Naive thymus-derived CD4-positive, alpha-beta T cell (primary cell): Measurements from ENCODE around the gene LRRC46. TPM values are rescaled to one million over a fixed set of nuclear protein-coding genes. Genes with fewer than 3 reads are reported as not detected.

Experiments
- ATAC-seq: fragments of 150-1000 bp; cut with Tn5 transposase; 2 replicates; pipeline ENCODE4 v1.10.0; 2021; ENCODE audit warnings: mild to moderate bottlenecking, moderate library complexity
- CTCF ChIA-PET: fragments of 350-600 bp; sonication (Branson Sonifier 250); formaldehyde crosslinking; loops from one replicate; lab custom pipeline; 2021; ENCODE audit warnings: antibody characterized with exemption; lab: Charles Lee
- POLR2A ChIA-PET: fragments of 350-600 bp; sonication (Branson Sonifier 250); formaldehyde crosslinking; loops from one replicate; lab custom pipeline; 2021; ENCODE audit warnings: antibody characterized with exemption, inconsistent platforms; lab: Charles Lee
- DNase-seq, 9 donors: peaks; one replicate each; pipeline versions ENCODE4 v3.0.0 to v3.0.0-alpha.2; 2020 to 2022; ENCODE audit warnings: mixed read lengths in 1 of 9
- H3K27ac ChIP-seq: one replicate; pipeline ENCODE4 v1.7.0; 2013; ENCODE audit warnings: mild to moderate bottlenecking, low read depth, low read length, moderate library complexity
- H3K27me3 ChIP-seq, 2 donors: one replicate each; pipeline ENCODE4 v1.7.0; 2013; ENCODE audit warnings: low read length in 2 of 2, mild to moderate bottlenecking in 2 of 2, moderate library complexity in 2 of 2; ENCODE audit not compliant: control insufficient read depth in 2 of 2, insufficient read depth in 2 of 2
- H3K36me3 ChIP-seq, 3 experiments: 1 replicate in 2 of 3; 2 replicates in 1 of 3; pipeline ENCODE4 v1.7.0; 2013; ENCODE audit warnings: low read length in 3 of 3, mild to moderate bottlenecking in 3 of 3, moderate library complexity in 1 of 3; ENCODE audit not compliant: insufficient read depth in 3 of 3, control insufficient read depth in 2 of 3
- H3K4me1 ChIP-seq, 2 donors: one replicate each; pipeline ENCODE4 v1.7.0; 2013; ENCODE audit warnings: low read length in 2 of 2, mild to moderate bottlenecking in 2 of 2, moderate library complexity in 1 of 2; ENCODE audit not compliant: control insufficient read depth in 2 of 2, insufficient read depth in 2 of 2
- H3K4me3 ChIP-seq: 2 replicates; pipeline ENCODE4 v1.7.0; 2013; ENCODE audit warnings: mild to moderate bottlenecking, low read length
- H3K9me3 ChIP-seq, 3 experiments: 1 replicate in 2 of 3; 2 replicates in 1 of 3; pipeline ENCODE4 v1.7.0; 2013; ENCODE audit warnings: low read length in 3 of 3; ENCODE audit not compliant: control insufficient read depth in 2 of 3
- H3K27ac Mint-ChIP-seq, 9 donors: one replicate each; pipeline ENCODE4 v1.8.0; 2020 to 2022; ENCODE audit warnings: mixed read lengths in 9 of 9, mild to moderate bottlenecking in 8 of 9, moderate library complexity in 5 of 9, inconsistent platforms in 2 of 9
- H3K27me3 Mint-ChIP-seq, 5 donors: one replicate each; pipeline ENCODE4 v1.8.0; 2021 to 2022; ENCODE audit warnings: mixed read lengths in 5 of 5, mild to moderate bottlenecking in 1 of 5
- H3K36me3 Mint-ChIP-seq, 5 donors: one replicate each; pipeline ENCODE4 v1.8.0; 2020 to 2022; ENCODE audit warnings: mixed read lengths in 5 of 5, mild to moderate bottlenecking in 3 of 5, inconsistent platforms in 1 of 5
- H3K4me1 Mint-ChIP-seq, 7 donors: one replicate each; pipeline ENCODE4 v1.8.0; 2020 to 2022; ENCODE audit warnings: mixed read lengths in 7 of 7, mild to moderate bottlenecking in 3 of 7, inconsistent platforms in 1 of 7
- H3K4me3 Mint-ChIP-seq, 10 donors: one replicate each; pipeline ENCODE4 v1.8.0; 2020 to 2022; ENCODE audit warnings: mild to moderate bottlenecking in 10 of 10, mixed read lengths in 10 of 10, moderate library complexity in 6 of 10, inconsistent platforms in 2 of 10
- H3K9me3 Mint-ChIP-seq, 11 donors: one replicate each; pipeline ENCODE4 v1.8.0; 2020 to 2022; ENCODE audit warnings: mixed read lengths in 11 of 11, mild to moderate bottlenecking in 4 of 11, inconsistent platforms in 1 of 11, moderate library complexity in 1 of 11
- intact Hi-C, 2 donors: fragments of 100-400 bp; cut with micrococcal nuclease; formaldehyde crosslinking; loops; one replicate each; pipeline ENCODE4 v1.15.1; 2023
- polyA plus RNA-seq, 2 donors: library from polyadenylated mRNA; unstranded; fragments of 300-500 nt; fragmentation: Illumina TruSeq; gene quantifications; one replicate each; pipeline ENCODE4 v1.2.3, GENCODE V29; 2021
- total RNA-seq, 6 experiments: library from RNA in 5 of 6; stranded (reverse) in 5 of 6; gene quantifications; 1 replicate in 5 of 6; 2 replicates in 1 of 6; pipeline ENCODE4 v1.2.3 and lab custom pipeline; 2021 to 2026

The LRRC46 gene
- total and polyA plus RNA-seq, 7 experiments from 2014 or later, result 0.20 to 1.8 (median 1.2) TPM

- Histone ChIP-seq H3K4me1 (peaks cover 0 to 5% of the 10 kb centered on the region in 2 donors), H3K36me3 (peaks cover 9 to 99% (median 13%) of the 10 kb centered on the region in 3 experiments), H3K9me3 (no peaks in the 10 kb centered on the region), H3K27ac (no peak overlapping the region), H3K27me3 (no peaks in the 10 kb centered on the region), H3K4me3 (no peak overlapping the region)
- no peak for ATAC-seq
- ChIA-PET POLR2A (no interaction called here), CTCF (no interaction called here)
- Mint-ChIP-seq H3K36me3 (peaks cover 8 to 49% (median 25%) of the 10 kb centered on the region in 5 donors), H3K27ac (peak overlapping the region in 3 of 9 donors; percentile 26 to 83 (median 33)), H3K27me3 (no peaks in the 10 kb centered on the region), H3K4me1 (peaks cover 0 to 13% (median 3%) of the 10 kb centered on the region in 7 donors), H3K9me3 (no peaks in the 10 kb centered on the region), H3K4me3 (no peak overlapping the region)
- intact Hi-C loops, result no loop called here
- DNase-seq, result no peak
Measured at GRCh38 chr17:47812146-47812920, 19.1 kb upstream of the LRRC46 start.

GRCh38 chr17:47813077-47813476, 18.4 kb upstream of the LRRC46 start:
- peaks cover 13 to 49% (median 26%) of the 10 kb centered on the region in 5 donors for H3K36me3 Mint-ChIP-seq
- ATAC-seq (no peak), DNase-seq (no peak)
- H3K27me3 Mint-ChIP-seq, result no peaks in the 10 kb centered on the region
- no peaks in the 10 kb centered on the region for H3K27me3 ChIP-seq
- H3K4me3 Mint-ChIP-seq, result no peak overlapping the region
- intact Hi-C loops, result no loop called here
- H3K9me3 ChIP-seq, result no peaks in the 10 kb centered on the region
- H3K4me1 Mint-ChIP-seq, result peaks cover 0 to 13% (median 3%) of the 10 kb centered on the region in 7 donors
- POLR2A ChIA-PET, result no interaction called here
- H3K4me3 ChIP-seq, result no peak overlapping the region
- CTCF ChIA-PET, result no interaction called here
- peaks cover 9 to 99% (median 19%) of the 10 kb centered on the region in 3 experiments for H3K36me3 ChIP-seq
- H3K9me3 Mint-ChIP-seq, result no peaks in the 10 kb centered on the region
- H3K27ac Mint-ChIP-seq, result peak overlapping the region in 2 of 9 donors; percentile 17 to 26
- H3K4me1 ChIP-seq, result peaks cover 0 to 5% of the 10 kb centered on the region in 2 donors
- no peak overlapping the region for H3K27ac ChIP-seq

- Mint-ChIP-seq H3K36me3 (peaks cover 13 to 49% (median 26%) of the 10 kb centered on the region in 5 donors), H3K4me1 (peaks cover 0 to 13% (median 3%) of the 10 kb centered on the region in 7 donors), H3K4me3 (no peak overlapping the region), H3K9me3 (no peaks in the 10 kb centered on the region), H3K27ac (peak overlapping the region in 1 of 9 donors; percentile 17), H3K27me3 (no peaks in the 10 kb centered on the region)
- H3K4me1 ChIP-seq, result peaks cover 0 to 5% of the 10 kb centered on the region in 2 donors
- peaks cover 12 to 99% (median 23%) of the 10 kb centered on the region in 3 experiments for H3K36me3 ChIP-seq
- no peak overlapping the region for H3K27ac ChIP-seq
- ChIA-PET POLR2A (no interaction called here), CTCF (no interaction called here)
- H3K4me3 ChIP-seq, result no peak overlapping the region
- H3K27me3 ChIP-seq, result no peaks in the 10 kb centered on the region
- no peaks in the 10 kb centered on the region for H3K9me3 ChIP-seq
- intact Hi-C loops, result no loop called here
- no peak for DNase-seq
- ATAC-seq, result no peak
Measured at GRCh38 chr17:47813512-47814031, 17.9 kb upstream of the LRRC46 start.

- Mint-ChIP-seq H3K4me3 (no peak overlapping the region), H3K9me3 (no peaks in the 10 kb centered on the region), H3K27me3 (no peaks in the 10 kb centered on the region), H3K27ac (peak overlapping the region in 1 of 9 donors; percentile 55), H3K4me1 (peaks cover under 1 to 13% (median 7%) of the 10 kb centered on the region in 7 donors), H3K36me3 (peaks cover 13 to 43% (median 25%) of the 10 kb centered on the region in 5 donors)
- H3K4me3 ChIP-seq, result no peak overlapping the region
- H3K4me1 ChIP-seq, result peaks cover 0 to 4% of the 10 kb centered on the region in 2 donors
- ATAC-seq, result no peak
- peaks cover 16 to 92% (median 19%) of the 10 kb centered on the region in 3 experiments for H3K36me3 ChIP-seq
- no peak for DNase-seq
- ChIA-PET CTCF (no interaction called here), POLR2A (no interaction called here)
- H3K27me3 ChIP-seq, result no peaks in the 10 kb centered on the region
- no peaks in the 10 kb centered on the region for H3K9me3 ChIP-seq
- H3K27ac ChIP-seq, result no peak overlapping the region
- intact Hi-C loops, result no loop called here
Measured at GRCh38 chr17:47815106-47815918, 16.2 kb upstream of the LRRC46 start.

GRCh38 chr17:47816111-47816735, 15.2 kb upstream of the LRRC46 start:
- Mint-ChIP-seq H3K4me1 (peaks cover 9 to 19% (median 16%) of the 10 kb centered on the region in 7 donors), H3K27me3 (no peaks in the 10 kb centered on the region), H3K27ac (no peak overlapping the region), H3K36me3 (peaks cover 11 to 43% (median 22%) of the 10 kb centered on the region in 5 donors), H3K4me3 (no peak overlapping the region), H3K9me3 (no peaks in the 10 kb centered on the region)
- no peak for ATAC-seq
- Histone ChIP-seq H3K9me3 (no peaks in the 10 kb centered on the region), H3K27me3 (no peaks in the 10 kb centered on the region), H3K36me3 (peaks cover 16 to 83% (median 19%) of the 10 kb centered on the region in 3 experiments), H3K4me3 (no peak overlapping the region), H3K4me1 (peaks cover 5 to 9% of the 10 kb centered on the region in 2 donors), H3K27ac (no peak overlapping the region)
- intact Hi-C loops, result no loop called here
- CTCF ChIA-PET, result no interaction called here
- no peak for DNase-seq
- POLR2A ChIA-PET, result no interaction called here

GRCh38 chr17:47816947-47817346, 14.5 kb upstream of the LRRC46 start:
- ChIA-PET POLR2A (no interaction called here), CTCF (no interaction called here)
- Mint-ChIP-seq H3K4me1 (peaks cover 14 to 23% (median 21%) of the 10 kb centered on the region in 7 donors), H3K36me3 (peaks cover 11 to 38% (median 17%) of the 10 kb centered on the region in 5 donors), H3K9me3 (no peaks in the 10 kb centered on the region), H3K27me3 (no peaks in the 10 kb centered on the region), H3K27ac (no peak overlapping the region), H3K4me3 (no peak overlapping the region)
- ATAC-seq (no peak), DNase-seq (no peak)
- H3K27me3 ChIP-seq, result no peaks in the 10 kb centered on the region
- H3K9me3 ChIP-seq, result no peaks in the 10 kb centered on the region
- H3K4me3 ChIP-seq, result no peak overlapping the region
- intact Hi-C loops, result no loop called here
- peaks cover 16 to 76% (median 19%) of the 10 kb centered on the region in 3 experiments for H3K36me3 ChIP-seq
- H3K4me1 ChIP-seq, result peaks cover 5 to 10% of the 10 kb centered on the region in 2 donors
- H3K27ac ChIP-seq, result no peak overlapping the region
